Superior temporal gyrus (tissue), 1 donor: Measurements from ENCODE around the gene CD226.
"Not testable (repeated sequence)": the region's sequence is repeated elsewhere in the genome, so short reads cannot be mapped to it uniquely, and the experiment has no call there.

Experiments used
- DNase-seq: peaks from one replicate; pipeline ENCODE4 v3.0.0-alpha.2; 2016; ENCODE audit errors: extremely low spot score

CD226 gene

DNA sequence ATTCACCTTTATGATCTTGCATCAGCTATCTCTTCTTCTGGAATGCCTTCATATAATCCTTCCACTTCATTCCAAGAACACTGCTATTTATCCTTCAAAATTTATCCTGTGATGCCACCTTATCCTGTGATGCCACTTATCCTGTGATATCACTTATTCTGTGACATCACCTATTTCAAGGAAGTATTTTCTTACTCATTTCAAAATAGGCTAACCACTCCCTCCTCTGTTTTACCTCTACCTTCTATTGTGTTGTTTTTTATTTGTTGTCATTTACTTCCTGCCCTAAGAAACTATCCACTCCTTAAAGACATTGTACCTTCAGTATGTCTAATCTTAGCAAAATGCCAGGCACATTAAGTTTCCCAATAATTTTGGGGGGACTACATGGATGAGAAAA is 38.8 kb downstream of the CD226 start:
- no peak for DNase-seq

DNA sequence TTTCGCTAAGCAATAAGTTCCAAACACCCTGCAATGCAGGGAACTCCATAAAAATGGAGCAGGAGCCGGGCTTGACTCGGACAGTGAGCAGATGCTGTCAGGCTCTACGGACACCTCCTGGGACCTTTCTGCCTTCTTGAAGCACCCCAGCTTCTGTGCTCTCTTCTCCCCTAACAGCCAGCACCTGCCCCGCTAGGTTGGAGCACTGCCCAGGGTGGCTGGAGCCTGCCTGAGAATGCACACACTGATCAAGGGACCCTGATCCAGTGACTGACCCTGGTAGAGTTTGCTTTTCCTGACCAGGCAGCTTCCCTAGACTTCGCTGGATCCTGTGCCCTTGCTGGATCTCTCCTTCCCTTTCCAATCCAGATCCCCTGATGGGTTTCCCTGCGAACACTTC is 40.9 kb downstream of the CD226 start:
- DNase-seq = no peak

GRCh38 chr18:69900941-69901340 is 46.7 kb downstream of the CD226 start:
- no peak for DNase-seq

DNA sequence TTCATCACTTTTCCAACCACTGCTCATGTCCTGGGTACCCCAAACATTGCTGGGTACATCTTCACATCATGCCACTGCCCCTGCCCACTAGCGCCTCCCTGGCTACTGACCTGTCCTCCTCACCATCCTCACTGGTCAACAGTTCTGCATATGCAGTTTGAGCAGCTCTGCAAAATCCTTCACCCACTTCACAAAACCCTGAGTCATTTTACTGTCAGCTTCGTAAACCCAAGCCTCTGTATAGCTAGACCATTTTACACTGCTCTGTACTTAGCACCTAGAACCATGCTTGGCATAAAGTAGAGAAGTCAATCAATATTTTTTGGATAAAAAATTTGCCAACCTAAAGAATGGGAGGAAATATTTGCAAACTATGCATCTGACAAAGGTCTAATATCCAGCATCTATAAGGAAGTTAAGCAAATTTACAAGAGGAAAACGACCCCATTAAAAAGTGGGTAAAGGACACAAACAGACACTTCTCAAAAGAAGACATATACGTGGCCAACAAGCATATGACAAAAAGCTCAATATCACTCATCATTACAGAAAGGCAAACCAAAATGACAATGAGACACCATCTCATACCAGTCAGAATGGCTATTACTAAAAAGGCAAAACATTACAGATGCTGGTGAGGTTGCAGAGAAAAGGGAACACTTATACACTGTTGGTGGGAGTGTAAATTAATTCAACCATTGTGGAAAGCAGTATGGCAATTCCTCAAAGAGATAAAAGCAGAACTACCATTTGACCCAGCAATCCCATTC is 48.3 kb downstream of the CD226 start:
- not testable (repeated sequence) for DNase-seq

DNA sequence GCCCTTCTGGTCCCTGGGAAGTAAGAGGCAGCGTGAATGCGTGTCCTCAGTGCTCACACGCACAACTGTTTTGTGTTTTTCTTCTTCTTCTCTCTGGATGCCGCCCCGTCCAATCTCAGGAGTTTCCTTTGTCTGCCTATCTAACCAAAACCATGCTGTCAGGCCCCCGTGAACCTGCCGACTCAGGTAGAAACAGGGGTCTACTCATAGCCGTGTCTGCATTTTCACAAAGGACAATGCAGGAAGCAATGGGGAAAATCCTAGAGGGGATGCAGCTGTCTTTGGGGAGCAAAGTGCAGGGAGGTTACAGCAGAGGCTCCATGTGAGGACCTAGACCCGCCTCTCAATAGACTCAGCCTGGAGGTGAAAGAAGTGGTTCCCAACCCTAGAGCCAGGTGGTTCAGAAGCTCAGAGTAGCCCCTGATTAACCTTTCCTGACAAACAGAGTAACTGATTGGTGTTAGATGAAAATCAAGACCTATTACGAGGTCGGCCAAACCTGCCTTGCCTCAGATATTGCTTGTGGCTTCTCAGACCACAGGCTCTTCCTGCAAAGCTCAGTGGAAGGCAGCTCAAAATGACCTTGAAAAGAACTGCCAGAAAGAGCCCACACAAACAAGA is 49.3 kb downstream of the CD226 start:
- no peak for DNase-seq

GRCh38 chr18:69897397-69898108 is 50.1 kb downstream of the CD226 start:
- DNase-seq = no peak

DNA sequence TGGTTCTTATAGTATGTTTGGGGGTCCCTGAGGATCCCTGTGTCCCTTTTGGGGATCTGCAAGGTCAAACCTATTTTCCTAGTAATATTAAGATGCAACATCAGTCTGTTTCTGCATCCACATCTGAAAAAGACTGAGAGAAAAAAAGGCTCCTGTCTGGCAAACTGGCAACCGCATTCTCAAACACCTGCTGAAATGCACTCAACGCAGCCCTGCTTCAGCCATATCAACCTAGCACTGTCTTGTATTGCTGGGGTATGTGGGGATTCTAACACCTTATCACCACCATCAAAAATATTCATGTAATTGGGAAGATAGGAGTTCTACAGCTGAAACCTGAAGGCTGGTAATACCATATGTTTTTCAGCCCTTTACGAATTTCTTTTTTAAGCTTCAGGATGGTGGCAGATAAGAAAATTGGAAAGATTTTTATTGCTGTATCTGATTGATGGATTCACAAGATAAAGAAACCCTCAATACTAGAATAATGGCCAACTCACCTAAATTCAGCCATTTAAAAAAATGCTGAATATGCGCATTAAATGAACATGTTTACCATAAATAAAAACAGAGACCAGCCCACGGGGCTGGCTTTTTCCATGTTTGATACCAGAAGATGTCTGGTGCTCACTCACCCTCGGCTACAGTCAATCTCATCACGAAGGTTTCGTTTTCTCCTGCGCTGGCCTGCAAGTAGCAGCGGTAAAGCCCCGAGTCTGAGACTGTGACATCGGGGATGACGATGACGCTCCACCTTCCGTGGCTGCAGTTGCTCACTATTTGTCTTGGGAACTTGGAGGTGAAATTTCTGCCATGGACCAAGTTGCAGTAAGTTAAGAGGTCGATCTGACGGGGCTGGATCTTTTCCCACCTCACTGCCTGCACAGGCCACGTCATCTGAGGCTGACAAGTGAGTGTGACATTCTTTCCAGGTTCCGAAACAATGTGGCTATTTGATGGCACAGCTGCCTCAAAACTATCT is 52.3 kb downstream of the CD226 start:
- no peak for DNase-seq

DNA sequence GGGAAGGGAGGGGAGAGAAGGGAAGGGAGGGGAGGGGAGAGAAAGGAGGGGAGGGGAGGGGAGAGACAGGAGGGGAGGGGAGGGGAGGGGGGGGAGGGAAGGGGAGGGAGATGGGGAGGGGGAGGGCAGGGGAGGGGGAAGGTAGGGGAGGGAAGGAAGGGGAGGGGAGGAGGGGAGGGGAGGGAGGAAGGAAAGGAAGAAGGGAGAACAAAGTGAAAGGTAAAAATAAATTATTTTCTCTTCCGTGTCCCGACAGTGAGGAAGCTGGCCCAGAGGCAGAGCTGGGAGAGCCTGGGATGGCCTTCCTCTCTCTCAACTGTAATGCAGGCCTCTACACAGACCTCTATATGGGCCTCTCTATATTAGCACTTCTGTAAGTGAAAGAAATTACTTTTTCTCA is 53.2 kb downstream of the CD226 start:
- no peak for DNase-seq

DNA sequence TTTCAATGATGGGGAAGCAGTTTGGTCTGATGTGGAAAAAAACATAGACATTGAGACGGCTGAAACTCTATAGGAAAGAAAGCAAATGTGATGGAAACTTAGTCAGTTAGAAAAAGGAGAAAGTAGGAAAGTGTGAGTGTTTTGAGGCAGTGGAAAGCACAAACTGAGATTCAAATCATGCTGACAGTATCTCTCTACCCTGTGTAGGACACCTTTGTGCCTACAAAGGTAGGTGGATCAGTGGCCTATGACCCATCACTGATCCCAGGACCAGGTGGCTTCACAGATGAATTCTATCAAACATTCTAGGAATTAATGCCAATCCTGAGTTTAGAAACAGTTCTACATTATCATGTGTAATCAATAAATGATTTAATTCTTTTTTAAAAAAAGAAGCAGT is 57.1 kb downstream of the CD226 start:
- DNase-seq = no peak

- DNase-seq = no peak
Observed at GRCh38 chr18:69889009-69889408, 58.7 kb downstream of the CD226 start.

GRCh38 chr18:69887256-69887655 is 60.4 kb downstream of the CD226 start:
- DNase-seq = no peak

DNA sequence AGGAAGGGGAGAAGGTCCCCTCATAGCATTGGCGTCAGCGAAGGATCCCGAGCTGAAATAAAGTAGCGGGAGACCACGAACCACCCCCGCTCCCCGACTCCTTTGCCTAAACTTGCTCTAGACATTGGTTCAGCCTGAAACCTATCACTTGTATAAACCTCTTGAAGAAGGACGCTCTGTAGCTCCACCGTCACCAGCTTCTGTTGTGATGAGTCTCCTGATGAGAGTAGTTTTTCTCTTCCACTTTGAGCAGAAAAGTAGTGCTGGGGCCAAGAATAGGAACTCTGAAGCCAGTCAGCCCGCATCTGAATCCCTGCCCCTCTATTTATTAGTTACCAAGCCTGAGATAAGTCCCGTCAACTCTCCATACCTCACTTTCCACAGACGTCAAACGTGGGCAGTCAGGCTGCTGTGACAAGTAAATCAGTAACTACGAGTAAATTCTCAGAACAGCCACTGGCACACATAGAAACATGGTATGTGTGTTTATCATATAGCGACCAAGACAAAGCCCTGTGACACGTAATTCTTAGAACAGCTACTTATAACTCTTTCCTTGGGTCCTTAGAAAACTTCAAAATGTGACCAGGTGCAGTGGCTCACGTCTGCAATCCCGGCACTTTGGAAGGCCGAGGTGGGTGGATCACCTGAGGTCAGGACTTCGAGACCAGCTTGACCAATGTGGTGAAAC is 61.7 kb downstream of the CD226 start:
- DNase-seq = no peak

- no peak for DNase-seq
Observed at GRCh38 chr18:69885355-69885754, 62.3 kb downstream of the CD226 start.

DNA sequence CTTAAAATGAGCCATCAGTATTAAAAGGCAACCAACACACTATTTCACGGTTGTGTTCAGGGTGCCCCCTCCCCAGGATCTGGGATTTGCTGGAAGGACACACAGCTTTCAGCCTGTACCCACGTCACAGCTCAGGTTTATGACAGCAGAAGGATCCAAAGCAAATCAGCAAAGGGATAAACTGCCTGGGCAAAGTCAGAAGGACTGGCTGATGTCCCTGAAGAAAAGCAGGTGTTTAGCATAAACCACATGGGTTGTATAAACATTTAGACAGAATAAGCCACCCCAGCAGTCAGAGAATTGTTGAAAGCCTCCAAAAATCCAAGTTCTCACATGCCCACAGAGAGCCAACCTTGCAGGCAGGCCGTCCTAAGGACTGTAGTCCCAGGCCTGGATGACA is 63.9 kb downstream of the CD226 start:
- DNase-seq = no peak

DNA sequence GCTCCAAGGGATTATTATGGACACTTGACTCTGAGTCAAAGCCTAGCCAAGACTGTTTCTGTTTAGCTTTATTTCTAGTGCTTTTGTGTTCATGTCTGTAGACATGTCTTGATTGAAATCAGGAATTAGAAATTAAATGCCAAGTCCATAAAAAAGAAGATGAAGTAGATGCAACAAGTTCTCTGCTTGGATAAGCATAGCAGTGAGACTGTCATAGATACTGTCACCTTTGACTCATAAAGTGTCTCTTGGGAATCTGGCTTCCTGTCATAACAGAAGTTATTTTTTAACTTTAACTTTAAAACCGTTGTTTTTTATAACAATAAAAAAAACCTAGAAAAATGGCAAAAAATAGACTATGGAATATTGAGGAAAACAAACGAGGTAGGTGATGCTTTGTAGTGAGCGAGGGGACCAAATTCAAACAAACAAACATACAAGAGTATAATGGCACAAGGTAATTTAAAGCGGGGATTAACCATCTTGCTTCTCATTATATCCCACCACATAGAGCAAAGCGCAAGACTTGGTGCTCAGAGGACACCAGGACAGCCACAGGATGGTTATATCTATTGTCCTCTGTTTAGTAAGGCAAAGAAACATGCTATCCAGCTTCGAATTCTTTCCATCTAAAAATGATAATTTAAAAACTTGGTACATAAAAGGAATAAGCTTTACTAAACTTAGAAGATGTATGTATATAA is 64.6 kb downstream of the CD226 start:
- DNase-seq = no peak

DNA sequence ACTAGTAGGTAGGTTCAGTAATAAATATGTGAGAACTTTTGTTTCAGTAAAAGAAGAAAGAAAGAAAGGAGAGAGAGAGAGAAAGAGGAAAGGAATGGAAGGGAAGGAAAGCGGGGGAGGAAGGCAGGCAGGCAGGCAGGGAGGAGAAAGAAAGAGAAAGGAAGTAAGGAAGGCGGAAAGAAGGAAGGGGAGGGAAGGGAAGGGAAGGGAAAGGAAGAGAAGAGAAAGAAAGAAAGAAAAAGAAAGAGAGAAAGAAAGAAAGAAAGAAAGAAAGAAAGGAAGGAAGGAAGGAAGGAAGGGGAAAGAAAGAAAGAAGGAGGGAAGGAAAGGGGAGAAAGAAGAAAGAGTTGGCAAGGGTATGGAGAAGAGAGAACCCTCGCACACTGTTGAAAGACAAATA is 67.6 kb downstream of the CD226 start:
- DNase-seq = no peak

GRCh38 chr18:69879051-69879450 is 68.6 kb downstream of the CD226 start:
- DNase-seq = not testable (repeated sequence)

DNA sequence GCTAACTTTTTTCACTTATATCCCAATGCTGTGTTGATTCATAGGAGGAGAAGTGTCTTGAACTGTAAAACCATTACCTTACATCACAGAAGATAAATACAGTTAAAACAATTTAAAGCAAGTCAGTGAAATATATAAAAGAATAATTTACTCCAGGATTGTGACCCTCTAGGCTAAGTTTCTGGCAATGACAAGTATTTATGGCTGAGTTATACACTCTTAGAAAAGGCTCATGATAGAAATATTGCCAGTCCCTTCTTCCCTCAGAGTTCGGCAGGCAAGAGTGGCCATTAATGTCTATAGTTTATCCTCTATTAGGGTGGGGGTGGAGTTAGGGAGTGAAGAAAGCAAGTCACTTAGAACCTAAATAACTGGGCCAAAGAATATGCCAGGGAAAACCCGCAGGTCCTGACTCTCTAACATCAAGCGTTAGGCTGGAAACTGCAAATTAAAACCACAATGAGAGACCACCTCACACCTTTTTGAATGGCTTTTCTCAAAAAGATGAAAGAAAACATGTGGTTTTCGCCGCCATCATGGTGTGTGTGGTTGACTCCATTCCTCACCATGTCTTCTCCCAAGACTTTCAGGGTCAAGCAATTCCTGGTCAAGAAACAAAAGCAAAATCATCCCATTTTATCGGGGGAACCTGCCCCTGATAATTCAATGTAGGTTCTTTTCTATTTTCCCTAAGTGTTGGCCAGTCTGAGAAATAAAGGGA is 69.3 kb downstream of the CD226 start:
- no peak for DNase-seq

DNA sequence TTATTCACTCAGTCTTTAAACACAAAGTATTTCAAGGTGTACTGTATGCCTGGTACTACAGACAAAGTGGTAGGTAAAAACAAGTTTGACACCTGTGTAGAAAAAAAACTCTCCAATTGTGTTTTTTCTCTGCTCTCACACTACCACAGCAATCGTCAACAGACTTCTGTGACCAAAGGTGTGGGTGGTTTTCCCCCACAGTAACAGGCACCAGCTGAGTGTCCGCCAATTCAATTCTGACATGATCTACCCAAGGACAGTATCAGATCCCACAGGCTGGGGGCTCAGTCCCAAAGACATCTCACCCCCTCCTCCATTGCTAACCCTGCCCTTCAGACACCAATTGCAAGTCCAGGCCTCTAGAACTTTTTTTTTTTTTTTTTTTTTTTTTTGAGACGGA is 71.2 kb downstream of the CD226 start:
- DNase-seq = no peak

DNA sequence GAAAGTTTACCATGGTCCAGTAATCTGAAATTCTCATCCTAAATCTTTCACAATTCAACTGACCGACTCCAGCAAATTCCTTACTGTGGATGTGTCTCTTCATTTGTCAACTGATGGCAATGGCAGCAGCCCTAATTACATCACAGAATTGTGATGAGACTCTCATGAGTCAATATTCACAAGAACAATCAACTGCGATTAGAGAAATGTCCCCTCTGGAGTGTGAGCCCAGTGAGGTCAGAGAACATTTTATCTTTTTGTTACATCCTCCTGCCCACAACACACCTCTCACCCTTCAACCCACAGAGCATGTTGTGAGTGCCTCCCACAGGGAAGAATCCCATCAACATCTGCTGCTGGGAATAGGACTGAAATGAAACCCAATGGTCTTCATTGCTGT is 73.6 kb downstream of the CD226 start:
- DNase-seq = no peak
